Islet precursor cell (in vitro differentiated cells): ENCODE data around the gene HERC3.

ENCODE experiments used
- DNase-seq: peaks from one replicate; pipeline ENCODE4 v3.0.0-alpha.2; 2018

The HERC3 gene

DNA sequence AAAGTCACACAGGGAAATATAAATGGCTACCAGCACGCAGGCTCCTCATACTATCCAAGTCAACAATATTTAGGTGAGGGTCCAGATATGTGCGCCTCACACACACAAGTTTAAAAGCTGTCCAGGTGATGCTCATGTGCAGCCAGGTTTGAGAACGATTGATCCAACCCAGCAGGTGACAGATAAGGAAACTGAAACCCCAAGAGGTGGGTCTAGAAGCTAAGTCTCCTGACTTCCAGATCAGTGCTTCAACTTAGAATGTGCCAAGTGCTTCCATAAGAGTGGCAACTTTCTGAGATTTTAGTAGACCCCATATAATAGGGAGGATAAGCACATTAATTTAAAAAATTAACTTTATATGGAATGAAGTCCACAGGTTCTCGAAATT, 159.8 kb downstream of the HERC3 start:
- no peak for DNase-seq

DNA sequence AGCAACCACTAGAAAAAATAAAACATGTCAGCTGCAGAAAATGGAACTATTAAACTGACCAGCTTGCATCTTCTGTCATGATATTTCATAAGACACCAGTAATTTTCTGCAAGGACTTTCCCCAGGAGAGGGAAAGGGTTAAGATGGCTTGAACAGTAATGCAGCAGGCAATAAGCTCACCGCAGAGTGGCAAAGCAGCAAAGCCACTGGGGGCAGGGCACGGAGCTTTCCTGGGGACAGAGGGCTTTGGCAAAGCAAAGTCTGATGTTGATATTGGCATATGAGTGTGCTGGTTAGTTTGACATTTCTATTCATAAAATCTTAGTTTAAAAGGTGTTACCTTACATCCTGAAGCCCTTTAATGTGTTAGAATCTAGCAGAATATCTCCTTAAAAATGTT, 160.5 kb downstream of the HERC3 start:
- DNase-seq = no peak

DNA sequence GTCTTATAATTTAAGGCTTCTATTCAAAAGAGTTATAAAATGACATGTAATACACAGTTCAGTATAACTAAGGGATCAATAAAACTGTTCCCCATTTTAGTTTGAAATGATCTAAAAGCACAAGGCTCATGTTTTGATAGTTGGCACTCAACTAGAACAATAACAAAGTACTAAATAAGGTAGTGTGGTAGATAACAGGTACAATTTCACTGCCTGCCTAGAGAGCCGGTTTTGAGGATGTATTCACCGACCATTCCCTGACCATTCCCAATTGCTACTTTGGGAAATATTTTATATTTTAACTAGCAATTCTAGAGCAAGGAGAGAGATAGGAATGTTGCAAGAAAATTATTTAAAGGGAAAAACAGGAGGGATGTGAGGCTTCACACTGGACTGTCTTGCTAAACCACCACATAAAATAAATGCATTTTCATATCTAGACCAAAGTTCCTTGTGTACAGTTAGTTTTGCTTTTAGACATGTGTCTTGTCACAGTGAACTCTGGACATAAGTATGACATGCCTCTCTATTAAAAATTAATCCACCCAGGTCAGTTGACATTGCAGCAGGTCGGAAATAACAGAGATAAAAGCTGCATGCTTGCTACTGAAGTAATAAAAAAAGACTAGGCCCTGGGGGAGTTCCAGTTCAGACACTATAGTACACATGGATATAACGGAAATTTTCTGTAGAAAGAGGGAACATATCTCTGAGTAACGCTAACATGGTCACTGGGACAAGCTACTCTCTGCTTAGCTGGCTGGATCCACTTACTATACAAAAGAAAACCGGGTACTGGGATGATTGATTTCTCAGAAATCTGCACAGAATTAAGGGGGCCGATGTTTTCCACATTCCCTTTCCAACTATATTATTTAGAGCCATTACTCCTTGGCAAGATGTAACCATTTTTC, 161.6 kb downstream of the HERC3 start:
- no peak for DNase-seq

DNA sequence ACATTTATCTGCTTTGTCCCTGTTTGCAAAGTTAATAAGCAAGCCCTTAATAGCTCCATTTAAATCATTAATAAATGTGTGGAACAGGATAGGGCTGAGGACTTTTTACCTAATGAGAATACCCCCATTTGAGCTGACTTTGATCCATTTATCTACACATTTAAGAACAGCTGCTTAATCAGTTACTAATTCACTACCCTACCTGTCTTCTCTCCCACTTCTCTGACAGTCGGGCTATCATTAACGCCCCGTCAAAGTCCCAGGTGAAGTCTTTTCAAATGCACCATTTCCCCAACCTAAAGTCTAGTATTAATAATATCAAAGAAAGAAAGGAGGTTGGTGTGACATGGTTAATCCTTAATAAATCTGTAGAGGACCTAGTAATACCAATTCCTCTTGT, 162.5 kb downstream of the HERC3 start:
- no peak for DNase-seq

GRCh38 chr4:88755454-88755853, 163.2 kb downstream of the HERC3 start:
- no peak for DNase-seq

DNA sequence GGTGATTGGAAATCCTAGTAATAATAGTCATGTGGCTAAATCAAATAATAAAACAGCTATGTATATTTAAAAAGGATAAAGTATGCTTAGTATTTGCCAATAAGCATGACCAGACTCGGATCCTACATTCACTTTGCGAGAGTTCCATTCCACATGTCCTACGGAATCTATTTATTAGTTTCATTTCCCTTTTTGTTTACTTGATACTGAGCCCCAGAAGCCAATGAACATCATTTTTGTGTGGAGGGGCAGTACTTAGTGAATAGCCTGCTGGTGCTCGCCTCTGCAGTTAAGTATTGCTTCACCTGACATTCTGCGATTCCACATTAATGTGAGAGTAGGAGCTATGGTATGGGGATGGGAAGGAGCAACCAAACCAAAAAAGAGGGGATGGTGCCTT, 163.9 kb downstream of the HERC3 start:
- DNase-seq = no peak

DNA sequence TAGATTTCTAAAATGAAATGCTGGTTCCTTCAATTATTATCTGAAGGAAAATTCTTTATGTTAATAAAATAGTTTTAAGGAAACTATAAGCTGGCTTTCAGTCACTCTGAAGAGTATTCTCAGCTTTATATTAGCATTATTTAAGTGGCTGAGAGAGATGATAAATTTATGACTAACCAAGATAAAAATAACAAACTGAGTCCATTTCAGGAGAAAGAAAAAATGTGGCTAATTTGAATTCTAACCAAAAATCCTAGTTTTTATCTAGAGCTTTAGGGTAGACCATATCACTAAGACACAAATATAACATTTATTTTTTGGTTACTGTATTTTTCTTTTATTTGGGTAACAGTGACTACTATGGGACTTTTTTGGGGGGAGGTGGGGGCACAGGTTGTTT, 164.8 kb downstream of the HERC3 start:
- no peak for DNase-seq

DNA sequence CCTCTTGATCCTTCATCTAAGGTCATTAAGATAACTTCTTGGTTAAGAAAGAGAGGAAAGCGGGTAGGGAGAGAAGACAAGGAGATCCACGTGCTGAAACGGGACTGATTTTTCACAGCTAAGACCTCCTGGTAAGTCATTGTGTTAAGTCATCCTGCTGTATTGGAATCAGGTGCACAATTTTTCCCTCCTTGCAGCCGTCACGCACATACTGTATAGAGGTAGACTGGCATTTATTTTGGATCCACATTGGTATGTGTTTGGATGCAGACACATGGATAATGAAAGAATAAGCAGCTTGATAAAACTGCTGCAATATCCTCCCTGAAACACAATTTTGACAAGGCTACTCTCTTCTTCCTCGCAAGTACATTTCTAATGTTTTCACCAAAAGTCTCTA, 165.5 kb downstream of the HERC3 start:
- DNase-seq = no peak
